NB4 (cell line): ENCODE results near the gene NHEJ1.

Experiments used
- CTCF ChIP-seq: IDR thresholded peaks from one replicate; pipeline ENCODE4 v1.5.1; 2012; ENCODE audit warnings: low read depth, low read length
- MAX ChIP-seq: IDR thresholded peaks from 2 replicates; pipeline ENCODE4 v1.6.1; 2011; ENCODE audit warnings: low read depth, low read length
- POLR2A ChIP-seq: IDR thresholded peaks from 2 replicates; pipeline ENCODE4 v1.6.1; 2011; ENCODE audit warnings: mild to moderate bottlenecking; ENCODE audit not compliant: insufficient read length; ENCODE audit errors: extremely low read depth

GRCh38 chr2:219168932-219169331 lies 8.3 kb upstream of the NHEJ1 start:
- no peak for TF ChIP-seq CTCF
- no peak for TF ChIP-seq POLR2A
- TF ChIP-seq MAX, result no peak
